ENCODE measurements around the gene NUP107.

NUP107 gene

DNA sequence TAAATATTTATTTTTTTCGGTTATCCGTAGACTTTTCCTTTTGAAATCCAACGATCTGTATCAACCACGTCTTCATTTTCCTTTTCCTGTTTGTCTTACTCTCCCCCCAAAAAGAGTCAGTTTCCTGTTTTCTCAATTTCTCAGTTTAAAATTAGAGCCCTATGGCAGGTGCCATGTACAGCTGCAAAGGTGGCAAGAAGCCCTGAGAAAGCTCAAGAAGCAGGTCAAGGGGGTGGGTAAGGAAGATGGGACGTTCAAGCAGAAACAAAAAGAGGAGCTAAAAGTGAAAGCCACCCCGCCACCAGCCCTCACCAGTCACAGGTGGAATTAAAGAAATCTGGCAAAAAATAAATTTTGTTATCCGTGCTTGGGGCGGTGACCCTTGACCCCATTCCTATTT, 85.9 kb downstream of the NUP107 start:
- Histone ChIP-seq H3K9me3 (ENCODE audit: control insufficient read depth, insufficient read depth, low read length) (no peaks in the 10 kb centered on the region), H3K27ac (ENCODE audit: low read depth, low read length) (peak overlapping the region; percentile 94), H3K36me3 (ENCODE audit: control insufficient read depth, low read length) (peaks cover 19% of the 10 kb centered on the region), H4K20me1 (ENCODE audit: control insufficient read depth, insufficient read depth, low read depth, low read length) (no peaks in the 10 kb centered on the region), H3K4me3 (ENCODE audit: low read length) (peak overlapping the region; percentile 49), H3K4me2 (ENCODE audit: low read length) (peak overlapping the region; percentile 63), H3F3A (ENCODE audit: control insufficient read depth, insufficient read depth) (peaks cover 39% of the 10 kb centered on the region), H3K27me3 (ENCODE audit: control insufficient read depth, low read length) (no peaks in the 10 kb centered on the region), H3K9me2 (replicated peaks; ENCODE audit: control insufficient read depth, low read length) (no peaks in the 10 kb centered on the region), H3K79me2 (ENCODE audit: control insufficient read depth, low read length) (0 out of 2 replicates have a peak, but pooled peaks cover 5% of the 10 kb centered on the region), H3K4me1 (ENCODE audit: control insufficient read depth, low read length) (peaks cover 86% of the 10 kb centered on the region)
- TF ChIP-seq, protein P1, sequence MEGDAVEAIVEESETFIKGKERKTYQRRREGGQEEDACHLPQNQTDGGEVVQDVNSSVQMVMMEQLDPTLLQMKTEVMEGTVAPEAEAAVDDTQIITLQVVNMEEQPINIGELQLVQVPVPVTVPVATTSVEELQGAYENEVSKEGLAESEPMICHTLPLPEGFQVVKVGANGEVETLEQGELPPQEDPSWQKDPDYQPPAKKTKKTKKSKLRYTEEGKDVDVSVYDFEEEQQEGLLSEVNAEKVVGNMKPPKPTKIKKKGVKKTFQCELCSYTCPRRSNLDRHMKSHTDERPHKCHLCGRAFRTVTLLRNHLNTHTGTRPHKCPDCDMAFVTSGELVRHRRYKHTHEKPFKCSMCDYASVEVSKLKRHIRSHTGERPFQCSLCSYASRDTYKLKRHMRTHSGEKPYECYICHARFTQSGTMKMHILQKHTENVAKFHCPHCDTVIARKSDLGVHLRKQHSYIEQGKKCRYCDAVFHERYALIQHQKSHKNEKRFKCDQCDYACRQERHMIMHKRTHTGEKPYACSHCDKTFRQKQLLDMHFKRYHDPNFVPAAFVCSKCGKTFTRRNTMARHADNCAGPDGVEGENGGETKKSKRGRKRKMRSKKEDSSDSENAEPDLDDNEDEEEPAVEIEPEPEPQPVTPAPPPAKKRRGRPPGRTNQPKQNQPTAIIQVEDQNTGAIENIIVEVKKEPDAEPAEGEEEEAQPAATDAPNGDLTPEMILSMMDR (IDR thresholded peaks at IDR 0.05; ENCODE audit: low read depth, low read length, poor library complexity, severe bottlenecking): no peak
- no peak for TF ChIP-seq EZH2phosphoT487 (IDR thresholded peaks at IDR 0.05; ENCODE audit: borderline replicate concordance, low read length)

DNA sequence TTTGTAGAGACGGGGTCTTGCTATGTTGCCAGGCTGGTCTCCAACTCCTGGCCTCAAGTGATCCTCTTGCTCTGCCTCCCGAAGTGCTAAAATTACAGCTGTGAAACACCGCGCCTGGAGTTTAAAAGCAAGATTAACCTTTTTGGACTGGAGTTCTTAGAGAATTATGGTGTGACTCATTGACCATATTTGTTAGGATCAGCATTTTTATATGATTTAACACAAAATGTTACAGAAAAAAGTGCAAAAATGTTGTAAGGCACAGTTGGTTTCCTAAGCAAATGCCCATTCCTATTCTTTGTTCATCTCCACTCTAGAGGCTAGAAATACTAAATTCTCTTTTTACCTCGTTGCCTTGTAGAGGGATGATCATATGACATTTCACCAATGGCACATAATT, 86.8 kb downstream of the NUP107 start:
- Histone ChIP-seq H3K27me3 (ENCODE audit: control insufficient read depth, low read length) (no peaks in the 10 kb centered on the region), H3K9me2 (replicated peaks; ENCODE audit: control insufficient read depth, low read length) (no peaks in the 10 kb centered on the region), H3K4me1 (ENCODE audit: control insufficient read depth, low read length) (peaks cover 83% of the 10 kb centered on the region), H3K4me2 (ENCODE audit: low read length) (peak overlapping the region; percentile 63), H3K79me2 (ENCODE audit: control insufficient read depth, low read length) (0 out of 2 replicates have a peak, but pooled peaks cover 5% of the 10 kb centered on the region), H3K27ac (ENCODE audit: low read depth, low read length) (peak overlapping the region; percentile 94), H3K9me3 (ENCODE audit: control insufficient read depth, insufficient read depth, low read length) (no peaks in the 10 kb centered on the region), H4K20me1 (ENCODE audit: control insufficient read depth, insufficient read depth, low read depth, low read length) (no peaks in the 10 kb centered on the region), H3F3A (ENCODE audit: control insufficient read depth, insufficient read depth) (peaks cover 39% of the 10 kb centered on the region), H3K4me3 (ENCODE audit: low read length) (peak overlapping the region; percentile 49), H3K36me3 (ENCODE audit: control insufficient read depth, low read length) (peaks cover 16% of the 10 kb centered on the region)
- no peak for TF ChIP-seq EZH2phosphoT487 (IDR thresholded peaks at IDR 0.05; ENCODE audit: borderline replicate concordance, low read length)
- TF ChIP-seq, protein P1 (IDR thresholded peaks at IDR 0.05; ENCODE audit: low read depth, low read length, poor library complexity, severe bottlenecking): no peak

DNA sequence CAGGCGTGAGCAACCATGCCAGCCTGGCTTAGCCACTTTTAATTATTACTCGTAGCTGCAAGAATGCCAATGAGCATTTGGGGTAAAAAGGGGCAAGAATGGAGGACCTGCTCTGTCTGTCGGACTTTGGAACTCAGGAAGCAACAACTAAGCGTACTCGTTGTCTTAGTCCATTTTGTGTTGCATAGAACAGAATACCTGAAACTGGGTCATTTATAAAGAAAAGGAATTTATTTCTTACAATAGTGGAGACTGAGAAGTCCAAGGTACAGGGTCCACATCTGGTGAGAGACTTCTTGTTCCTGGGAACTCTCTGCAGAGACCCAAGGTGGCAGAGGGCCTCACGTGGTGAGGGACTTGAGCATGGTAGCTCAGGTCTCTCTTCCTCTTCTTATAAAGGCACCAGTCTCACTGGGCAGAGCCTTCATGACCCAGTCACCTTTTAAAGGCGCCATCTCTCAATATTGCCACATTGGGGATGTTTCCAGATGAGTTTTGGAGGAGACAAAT, 88.4 kb downstream of the NUP107 start:
- Histone ChIP-seq H3K79me2 (ENCODE audit: control insufficient read depth, low read length) (0 out of 2 replicates have a peak, but pooled peaks cover 3% of the 10 kb centered on the region), H3K4me1 (ENCODE audit: control insufficient read depth, low read length) (peaks cover 86% of the 10 kb centered on the region), H3K36me3 (ENCODE audit: control insufficient read depth, low read length) (peaks cover 12% of the 10 kb centered on the region), H3K4me2 (ENCODE audit: low read length) (peak overlapping the region; percentile 26), H3K4me3 (ENCODE audit: low read length) (peak overlapping the region; percentile 33), H3K9me3 (ENCODE audit: control insufficient read depth, insufficient read depth, low read length) (no peaks in the 10 kb centered on the region), H3K27ac (ENCODE audit: low read depth, low read length) (peak overlapping the region; percentile 94), H3K27me3 (ENCODE audit: control insufficient read depth, low read length) (no peaks in the 10 kb centered on the region), H4K20me1 (ENCODE audit: control insufficient read depth, insufficient read depth, low read depth, low read length) (no peaks in the 10 kb centered on the region), H3F3A (ENCODE audit: control insufficient read depth, insufficient read depth) (peaks cover 32% of the 10 kb centered on the region), H3K9me2 (replicated peaks; ENCODE audit: control insufficient read depth, low read length) (no peaks in the 10 kb centered on the region)
- TF ChIP-seq EZH2phosphoT487 (IDR thresholded peaks at IDR 0.05; ENCODE audit: borderline replicate concordance, low read length): no peak
- TF ChIP-seq, protein P1 (IDR thresholded peaks at IDR 0.05; ENCODE audit: low read depth, low read length, poor library complexity, severe bottlenecking): no peak

All from DOHH2 (cell line).